HEK293T (cell line): Measurements from ENCODE around the gene NUDT16L1.
"Not testable (repeated sequence)": the region's sequence is repeated elsewhere in the genome, so short reads cannot be mapped to it uniquely, and the experiment has no call there.

Source experiments
- CTCF ChIA-PET: fragments of 350-600 bp; formaldehyde crosslinking; extraction: SDS; loops from one replicate; lab custom pipeline; 2021; ENCODE audit warnings: antibody characterized with exemption, inconsistent platforms; lab: Yijun Ruan, JAX
- POLR2A ChIA-PET: fragments of 350-600 bp; formaldehyde crosslinking; extraction: SDS; loops from one replicate; lab custom pipeline; 2020; ENCODE audit warnings: antibody characterized with exemption, inconsistent platforms; lab: Yijun Ruan, JAX
- DNase-seq: peaks from one replicate; pipeline ENCODE4 v3.0.0; 2012; ENCODE audit warnings: mixed read lengths; ENCODE audit errors: extremely low spot score
- ARNT ChIP-seq: fragments of 450-650 bp; IDR thresholded peaks from 2 replicates; pipeline ENCODE4 v1.6.1; 2017; ENCODE audit warnings: mild to moderate bottlenecking
- BHLHE40 ChIP-seq: fragments of 450-650 bp; IDR thresholded peaks from 2 replicates; pipeline ENCODE4 v1.6.1; 2016; ENCODE audit warnings: mild to moderate bottlenecking, moderate library complexity, borderline replicate concordance
- CTBP1 ChIP-seq: fragments of 450-650 bp; IDR thresholded peaks from 2 replicates; pipeline ENCODE4 v1.6.1; 2016; ENCODE audit warnings: borderline replicate concordance
- ELF4 ChIP-seq: fragments of 450-650 bp; IDR thresholded peaks from 2 replicates; pipeline ENCODE4 v1.6.1; 2017; ENCODE audit warnings: antibody characterized with exemption
- FOXK2 ChIP-seq: fragments of 450-650 bp; IDR thresholded peaks from 2 replicates; pipeline ENCODE4 v1.6.1; 2016; ENCODE audit warnings: mild to moderate bottlenecking
- FOXM1 ChIP-seq: fragments of 450-650 bp; IDR thresholded peaks from 2 replicates; pipeline ENCODE4 v1.6.1; 2017; ENCODE audit warnings: mild to moderate bottlenecking, borderline replicate concordance
- HDGF ChIP-seq: fragments of 450-650 bp; IDR thresholded peaks from 2 replicates; pipeline ENCODE4 v1.6.1; 2017; ENCODE audit warnings: antibody characterized with exemption, borderline replicate concordance
- L3MBTL2 ChIP-seq: fragments of 450-650 bp; conservative IDR thresholded peaks from 2 replicates; pipeline ENCODE4 v1.6.1; 2016; ENCODE audit warnings: mild to moderate bottlenecking
- LEF1 ChIP-seq: fragments of 450-650 bp; IDR thresholded peaks from 2 replicates; pipeline ENCODE4 v1.6.1; 2017; ENCODE audit warnings: mild to moderate bottlenecking, borderline replicate concordance
- SP1 ChIP-seq: fragments of 450-650 bp; IDR thresholded peaks from 2 replicates; pipeline ENCODE4 v1.6.1; 2017
- SUZ12 ChIP-seq: fragments of 450-650 bp; IDR thresholded peaks from 2 replicates; pipeline ENCODE4 v1.6.1; 2016; ENCODE audit warnings: mild to moderate bottlenecking
- TARDBP ChIP-seq: fragments of 450-650 bp; IDR thresholded peaks from 2 replicates; pipeline ENCODE4 v1.6.1; 2016
- ZNF384 ChIP-seq: fragments of 450-650 bp; IDR thresholded peaks from 2 replicates; pipeline ENCODE4 v1.6.1; 2016
- TF ChIP-seq, protein P1 (sequence below): fragments of 450-650 bp; IDR thresholded peaks from 2 replicates; pipeline ENCODE4 v1.6.1; 2016

The NUDT16L1 gene

DNA sequence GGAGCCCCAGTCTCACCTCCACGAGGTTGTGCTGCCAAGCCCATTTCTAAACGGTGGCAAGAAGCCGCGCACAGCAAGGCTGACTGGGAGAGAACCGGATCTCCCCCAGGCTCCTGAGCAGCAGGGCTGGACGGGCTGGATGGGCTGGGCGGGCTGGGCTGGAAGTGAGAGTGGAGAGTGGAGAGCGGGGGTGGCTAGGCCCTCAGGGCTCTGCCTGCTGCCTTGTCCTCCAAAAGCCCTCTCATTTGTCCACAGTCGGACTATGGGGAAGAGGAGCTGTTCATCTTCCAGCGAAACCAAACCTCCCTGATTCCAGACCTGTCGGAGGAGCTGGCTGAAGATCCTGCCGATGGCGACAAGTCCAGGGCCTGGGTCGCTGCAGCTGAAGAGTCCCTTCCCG is 44.2 kb downstream of the NUDT16L1 start:
- POLR2A ChIA-PET = no interaction called here
- DNase-seq = no peak

DNA sequence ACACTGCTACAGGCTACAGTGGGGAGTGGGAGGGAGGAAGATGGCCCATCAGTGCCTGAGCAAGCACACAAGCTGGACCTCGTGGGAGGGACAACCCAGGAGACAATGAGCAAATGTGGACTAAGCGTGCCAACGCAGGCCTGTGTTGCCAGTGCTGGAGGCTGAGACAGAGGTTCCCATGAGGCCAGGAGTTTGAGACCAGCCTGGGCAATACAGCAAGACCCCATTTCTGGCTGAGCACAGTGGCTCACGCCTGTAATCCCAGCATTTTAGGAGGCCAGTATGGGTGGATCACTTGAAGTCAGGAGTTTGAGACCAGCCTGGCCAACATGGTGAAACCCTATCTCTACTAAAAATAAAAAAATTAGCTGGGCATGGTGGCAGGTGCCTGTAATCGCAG is 45.0 kb downstream of the NUDT16L1 start:
- CTCF ChIA-PET, DNase-seq: not testable (repeated sequence)
- POLR2A ChIA-PET = interaction anchor here (0.9 kb wide), 1 partner anchor 30 kb away, joined by 3 read pairs; no protein-coding TSS in a partner anchor

More for the DNA sequence above, 44.2 kb downstream of the NUDT16L1 start:
- CTCF ChIA-PET = interaction anchor here (0.7 kb wide), 1 partner anchor 53 kb away, joined by 4 read pairs; no protein-coding TSS in a partner anchor
- no peak for TF ChIP-seq ARNT
- TF ChIP-seq TARDBP = no peak
- TF ChIP-seq ZNF384 = no peak

DNA sequence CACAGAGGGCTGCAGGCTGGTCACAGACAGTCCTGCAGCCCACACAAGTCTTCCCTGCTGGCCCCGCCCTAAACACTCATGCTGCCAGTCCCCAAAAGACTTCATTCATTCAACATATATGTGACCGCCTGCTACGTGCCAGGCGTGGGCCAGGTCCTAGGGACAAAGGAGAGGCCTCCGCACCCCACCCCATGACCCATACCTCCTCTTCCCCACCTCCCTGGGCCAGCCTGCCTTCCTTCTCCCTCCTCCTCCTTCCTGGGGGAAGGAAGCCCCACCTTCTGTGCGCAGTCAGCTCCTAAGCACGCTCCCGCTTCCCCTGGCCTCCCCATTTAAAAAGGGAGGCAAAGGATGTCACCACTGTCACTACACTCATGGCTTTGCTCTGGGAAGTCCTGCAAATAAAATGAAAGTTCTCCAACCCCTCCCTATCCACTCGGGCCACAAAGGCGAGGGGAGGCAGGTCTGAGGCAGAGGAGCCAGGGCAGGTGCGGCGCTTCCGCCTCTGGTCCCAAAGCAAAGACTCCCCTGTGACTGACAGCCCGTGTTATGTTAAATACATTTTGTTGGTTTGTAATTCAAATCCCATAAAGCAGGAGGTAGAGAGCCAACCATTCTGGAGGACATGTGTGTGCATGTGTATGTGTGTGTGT is 50.0 kb downstream of the NUDT16L1 start:
- DNase-seq = no peak
- TF ChIP-seq ELF4 = no peak
- no peak for TF ChIP-seq HDGF
- no peak for TF ChIP-seq ZNF384
- no peak for TF ChIP-seq CTBP1
- TF ChIP-seq SUZ12 = no peak
- no peak for TF ChIP-seq ARNT
- TF ChIP-seq LEF1 = no peak
- no peak for TF ChIP-seq FOXM1
- ChIA-PET CTCF (no interaction called here), POLR2A (interaction anchor here (2.1 kb wide), 1 partner anchor 9 kb away, joined by 8 read pairs; the partner anchor contains the start of genes ANKS3 and DNAAF8)

DNA sequence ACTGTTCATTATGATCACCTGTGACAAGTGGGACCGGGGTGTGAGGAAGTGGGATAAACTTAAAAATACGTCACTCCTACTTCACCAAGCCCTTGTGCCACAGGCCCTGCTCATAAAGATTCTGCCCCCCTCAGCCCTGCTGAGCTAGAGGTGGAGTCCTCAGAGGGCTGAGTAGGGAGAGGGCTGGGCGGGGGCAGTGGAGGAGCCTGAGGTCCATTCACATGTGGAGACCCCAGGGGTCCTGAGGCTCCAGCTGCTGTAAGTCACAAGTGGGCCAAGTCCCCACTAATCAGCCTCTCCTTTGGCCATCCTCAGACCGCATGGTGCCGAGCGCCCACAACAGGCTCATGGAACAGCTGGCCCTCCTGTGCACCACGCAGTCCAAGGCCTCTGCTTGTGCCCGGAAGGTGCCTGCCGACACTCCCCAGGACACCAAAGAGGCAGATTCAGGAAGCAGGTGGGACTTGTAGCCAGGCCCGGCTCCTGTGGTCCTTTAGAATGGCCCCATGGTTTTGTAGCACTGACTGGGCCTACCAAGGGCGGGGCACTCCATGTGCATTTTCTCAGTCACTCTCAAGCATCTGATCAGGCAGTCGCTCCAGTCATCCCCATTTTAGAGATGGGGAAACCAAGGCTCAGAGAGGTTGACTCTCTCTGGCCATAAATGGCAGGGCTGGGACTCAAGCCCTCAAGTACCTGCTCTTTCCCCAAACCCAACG is 51.4 kb downstream of the NUDT16L1 start:
- TF ChIP-seq CTBP1 (no peak), ZNF384 (no peak), FOXK2 (no peak), HDGF (no peak), FOXM1 (no peak), L3MBTL2 (no peak), SP1 (no peak), BHLHE40 (no peak)
- TF ChIP-seq, protein P1, sequence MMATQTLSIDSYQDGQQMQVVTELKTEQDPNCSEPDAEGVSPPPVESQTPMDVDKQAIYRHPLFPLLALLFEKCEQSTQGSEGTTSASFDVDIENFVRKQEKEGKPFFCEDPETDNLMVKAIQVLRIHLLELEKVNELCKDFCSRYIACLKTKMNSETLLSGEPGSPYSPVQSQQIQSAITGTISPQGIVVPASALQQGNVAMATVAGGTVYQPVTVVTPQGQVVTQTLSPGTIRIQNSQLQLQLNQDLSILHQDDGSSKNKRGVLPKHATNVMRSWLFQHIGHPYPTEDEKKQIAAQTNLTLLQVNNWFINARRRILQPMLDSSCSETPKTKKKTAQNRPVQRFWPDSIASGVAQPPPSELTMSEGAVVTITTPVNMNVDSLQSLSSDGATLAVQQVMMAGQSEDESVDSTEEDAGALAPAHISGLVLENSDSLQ = no peak
- ChIA-PET POLR2A (interaction anchor here (2.1 kb wide), 1 partner anchor 10 kb away, joined by 8 read pairs; the partner anchor contains the start of genes ANKS3 and DNAAF8), CTCF (no interaction called here)

DNA sequence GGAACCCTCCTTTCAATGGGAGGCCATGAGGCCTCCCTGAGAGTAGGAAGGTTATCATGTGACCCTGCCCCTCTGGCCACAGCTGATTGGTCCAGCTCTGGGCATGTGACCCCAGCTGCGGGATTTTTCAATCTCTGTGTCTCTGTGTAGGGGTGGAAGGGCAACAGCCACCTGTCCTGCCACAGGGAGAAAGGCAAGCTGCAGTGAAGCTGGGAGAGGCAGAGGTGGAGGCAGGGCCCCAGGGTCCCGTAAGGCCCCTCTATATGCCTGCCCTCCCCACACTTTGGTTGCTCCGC is 51.9 kb downstream of the NUDT16L1 start:
- CTCF ChIA-PET = no interaction called here
- no peak for TF ChIP-seq FOXK2
- no peak for TF ChIP-seq SUZ12
- TF ChIP-seq L3MBTL2 = no peak
- TF ChIP-seq ARNT = no peak
- POLR2A ChIA-PET = interaction anchor here (2.1 kb wide), 1 partner anchor 11 kb away, joined by 8 read pairs; the partner anchor contains the start of genes ANKS3 and DNAAF8
- no peak for DNase-seq

More for the DNA sequence above, 51.4 kb downstream of the NUDT16L1 start:
- no peak for DNase-seq
